ENCODE results near the gene RASA3. TPM values are rescaled to one million over a fixed set of nuclear protein-coding genes. Genes with fewer than 3 reads are reported as not detected.

Gene RASA3
- total and polyA plus RNA-seq, 2 donors (not counting 3 experiments of a cell fraction or from before 2014, with no cell fraction given), result 26.5 to 53.8 TPM

DNA sequence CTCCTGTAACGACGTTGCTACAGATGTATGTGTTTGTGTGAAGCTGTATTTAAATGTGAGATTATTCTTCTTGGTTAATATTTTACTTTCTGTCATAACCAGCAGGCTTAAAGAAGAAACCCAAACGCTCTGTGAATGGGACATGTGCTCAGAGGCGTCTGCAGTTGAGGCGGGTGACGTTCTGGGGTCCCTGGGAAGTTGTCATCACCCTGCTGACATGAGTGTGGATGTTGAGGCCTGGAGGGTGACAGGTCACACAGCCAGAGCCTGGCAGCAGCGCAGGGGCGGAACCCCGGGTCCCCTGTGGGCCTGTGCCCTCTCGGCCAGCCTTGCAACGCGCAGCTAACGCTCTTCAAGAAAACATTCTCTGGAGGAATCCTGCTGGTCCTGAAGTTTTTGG, 16.6 kb downstream of the RASA3 start:
- FAIRE-seq, result no peak
- Histone ChIP-seq H3K27ac (ENCODE audit: insufficient read depth, low read depth, low read length) (peak overlapping the region; percentile 91), H3K9ac (replicated peaks; ENCODE audit: extremely low read depth, insufficient read depth, low read length) (peak overlapping the region; percentile 53), H2AFZ (ENCODE audit: low read depth, low read length) (no peak overlapping the region), H3K36me3 (ENCODE audit: control insufficient read depth in 2 of 2, extremely low read depth in 1 of 2, insufficient read depth in 2 of 2, low read length in 2 of 2) (no peaks in the 10 kb centered on the region), H3K79me2 (ENCODE audit: control insufficient read depth, insufficient read depth, low read length) (peaks cover 64% of the 10 kb centered on the region), H3K4me1 (ENCODE audit: control insufficient read depth, extremely low read depth, insufficient read depth, low read length) (peaks cover 40% of the 10 kb centered on the region), H3K9me1 (replicated peaks; ENCODE audit: control insufficient read depth, extremely low read depth, insufficient read depth, low read length) (no peaks in the 10 kb centered on the region), H4K20me1 (replicated peaks; ENCODE audit: control insufficient read depth, extremely low read depth, insufficient read depth, low read length) (no peaks in the 10 kb centered on the region), H3K4me2 (ENCODE audit: insufficient read depth, low read length) (no peak overlapping the region), H3K27me3 (ENCODE audit: control insufficient read depth in 2 of 2, insufficient read depth in 2 of 2, low read length in 2 of 2) (no peaks in the 10 kb centered on the region), H3K9me3 (replicated peaks; ENCODE audit: control insufficient read depth, insufficient read depth, low read length) (no peaks in the 10 kb centered on the region), H3K4me3 (replicated peaks in 1 of 3; ENCODE audit: insufficient read depth in 1 of 3, low read depth in 1 of 3, low read length in 3 of 3) (no peak overlapping the region)
- TSS peak; percentile 86 for BruUV-seq (replicated peaks)
- POLR2A ChIA-PET, result no interaction called here
- TF ChIP-seq FOS (IDR thresholded peaks at IDR 0.05; ENCODE audit: borderline replicate concordance, insufficient read depth, low read length) (no peak), JUN (IDR thresholded peaks at IDR 0.05; ENCODE audit: borderline replicate concordance, insufficient read depth, insufficient read length, low read depth) (no peak), POLR2AphosphoS5 (IDR thresholded peaks at IDR 0.05; ENCODE audit: insufficient read depth, low read depth, low read length) (no peak), POLR2A (IDR thresholded peaks at IDR 0.05; ENCODE audit: low read depth, low read length) (no peak), MYC (IDR thresholded peaks at IDR 0.05; ENCODE audit: low read depth, low read length) (no peak), EZH2 (IDR thresholded peaks at IDR 0.05; ENCODE audit: borderline replicate concordance, low read depth, low read length, severe bottlenecking) (no peak), GATA2 (IDR thresholded peaks at IDR 0.05; ENCODE audit: insufficient read depth, insufficient read length, low read depth, low read length) (no peak)
- TF ChIP-seq, protein P1, sequence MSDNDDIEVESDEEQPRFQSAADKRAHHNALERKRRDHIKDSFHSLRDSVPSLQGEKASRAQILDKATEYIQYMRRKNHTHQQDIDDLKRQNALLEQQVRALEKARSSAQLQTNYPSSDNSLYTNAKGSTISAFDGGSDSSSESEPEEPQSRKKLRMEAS (IDR thresholded peaks at IDR 0.05; ENCODE audit: insufficient read depth, insufficient read length), result no peak
- TF ChIP-seq, protein P2, sequence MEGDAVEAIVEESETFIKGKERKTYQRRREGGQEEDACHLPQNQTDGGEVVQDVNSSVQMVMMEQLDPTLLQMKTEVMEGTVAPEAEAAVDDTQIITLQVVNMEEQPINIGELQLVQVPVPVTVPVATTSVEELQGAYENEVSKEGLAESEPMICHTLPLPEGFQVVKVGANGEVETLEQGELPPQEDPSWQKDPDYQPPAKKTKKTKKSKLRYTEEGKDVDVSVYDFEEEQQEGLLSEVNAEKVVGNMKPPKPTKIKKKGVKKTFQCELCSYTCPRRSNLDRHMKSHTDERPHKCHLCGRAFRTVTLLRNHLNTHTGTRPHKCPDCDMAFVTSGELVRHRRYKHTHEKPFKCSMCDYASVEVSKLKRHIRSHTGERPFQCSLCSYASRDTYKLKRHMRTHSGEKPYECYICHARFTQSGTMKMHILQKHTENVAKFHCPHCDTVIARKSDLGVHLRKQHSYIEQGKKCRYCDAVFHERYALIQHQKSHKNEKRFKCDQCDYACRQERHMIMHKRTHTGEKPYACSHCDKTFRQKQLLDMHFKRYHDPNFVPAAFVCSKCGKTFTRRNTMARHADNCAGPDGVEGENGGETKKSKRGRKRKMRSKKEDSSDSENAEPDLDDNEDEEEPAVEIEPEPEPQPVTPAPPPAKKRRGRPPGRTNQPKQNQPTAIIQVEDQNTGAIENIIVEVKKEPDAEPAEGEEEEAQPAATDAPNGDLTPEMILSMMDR (IDR thresholded peaks at IDR 0.05; ENCODE audit: extremely low read depth in 1 of 2, insufficient read depth in 1 of 2, low read depth in 1 of 2, low read length in 2 of 2), result no peak
- CTCF ChIA-PET, result interaction anchor here (0.9 to 1.6 kb wide), 5 partner anchors 9 to 51 kb away, joined by 3 to 7 read pairs (median 3); no protein-coding TSS in a partner anchor
- intact Hi-C loops (cut with micrococcal nuclease), result loop anchor here (2.0 to 5.0 kb wide), 2 partner anchors 15 to 298 kb away; no protein-coding TSS in a partner anchor
- no peak for DNase-seq (ENCODE audit: low read depth, low spot score)
- dilution Hi-C loops (cut with MboI; ENCODE audit: extremely low pct_ligation_motif_present, low sequenced_read_pairs), result loop anchor here (10.0 kb wide), 1 partner anchor 61 kb away; no protein-coding TSS in a partner anchor

All from endothelial cell of umbilical vein (primary cell).